ENCODE data around the gene PAWR.

Gene PAWR

GRCh38 chr12:79596719-79597350, 93.9 kb downstream of the PAWR start:
- TF ChIP-seq CTCF (IDR thresholded peaks at IDR 0.05; ENCODE audit: low read depth, low read length): no peak
- no peak for TF ChIP-seq MAX (IDR thresholded peaks at IDR 0.05; ENCODE audit: low read depth, low read length)
- TF ChIP-seq POLR2A (IDR thresholded peaks at IDR 0.05; ENCODE audit: extremely low read depth, insufficient read length): no peak
- no peak for TF ChIP-seq MYC (IDR thresholded peaks at IDR 0.05; ENCODE audit: low read depth, low read length)
- no peak for DNase-seq (ENCODE audit: low read depth)
- no peak overlapping the region for H3K4me3 ChIP-seq (ENCODE audit: low read depth, low read length)

- TF ChIP-seq POLR2A (IDR thresholded peaks at IDR 0.05; ENCODE audit: extremely low read depth, insufficient read length): no peak
- no peak for TF ChIP-seq MAX (IDR thresholded peaks at IDR 0.05; ENCODE audit: low read depth, low read length)
- no peak for DNase-seq (ENCODE audit: low read depth)
- no peak overlapping the region for H3K4me3 ChIP-seq (ENCODE audit: low read depth, low read length)
Observed at GRCh38 chr12:79595273-79595672, 95.5 kb downstream of the PAWR start.

DNA sequence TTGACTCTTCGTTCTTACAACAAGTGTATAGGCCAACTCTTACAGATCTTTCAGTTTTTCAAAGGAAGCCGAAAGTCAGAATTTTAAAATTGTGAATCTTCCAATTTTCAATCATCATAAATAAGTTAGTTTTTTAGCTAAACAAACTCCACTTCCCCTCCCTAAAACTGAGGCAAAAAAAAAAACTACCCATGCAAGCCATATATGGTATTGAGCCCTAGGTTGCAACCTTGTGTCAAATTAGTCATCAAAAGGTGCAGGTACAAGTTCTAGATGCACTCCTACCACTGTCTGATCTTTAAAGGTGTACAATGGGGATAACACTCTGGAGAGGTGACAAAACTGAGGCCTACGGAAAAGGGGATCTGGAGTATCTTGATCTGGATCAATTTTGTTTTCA, 97.9 kb downstream of the PAWR start:
- no peak overlapping the region for H3K4me3 ChIP-seq (ENCODE audit: low read depth, low read length)
- no peak for DNase-seq (ENCODE audit: low read depth)
- no peak for TF ChIP-seq CTCF (IDR thresholded peaks at IDR 0.05; ENCODE audit: low read depth, low read length)
- no peak for TF ChIP-seq MYC (IDR thresholded peaks at IDR 0.05; ENCODE audit: low read depth, low read length)
- no peak for TF ChIP-seq MAX (IDR thresholded peaks at IDR 0.05; ENCODE audit: low read depth, low read length)
- TF ChIP-seq POLR2A (IDR thresholded peaks at IDR 0.05; ENCODE audit: extremely low read depth, insufficient read length): no peak

DNA sequence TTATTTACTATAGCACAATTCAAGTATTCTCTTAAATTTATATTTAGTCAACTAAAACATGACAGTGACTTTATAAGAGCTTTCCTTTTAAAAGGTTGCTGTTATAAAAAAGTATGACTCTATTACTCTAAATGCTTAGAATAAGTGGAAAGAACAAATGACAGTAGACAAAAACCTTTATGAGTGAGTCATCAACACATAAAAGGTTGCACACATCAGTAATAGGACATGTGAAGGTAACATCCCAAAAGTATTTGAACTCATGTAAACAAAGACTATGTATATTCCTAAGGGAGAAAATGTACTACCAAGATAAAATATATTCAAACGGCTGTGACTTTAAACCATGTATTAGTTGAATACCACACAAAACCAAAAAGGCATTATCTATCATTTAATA, 98.8 kb downstream of the PAWR start:
- TF ChIP-seq MAX (IDR thresholded peaks at IDR 0.05; ENCODE audit: low read depth, low read length) (no peak), CTCF (IDR thresholded peaks at IDR 0.05; ENCODE audit: low read depth, low read length) (no peak), MYC (IDR thresholded peaks at IDR 0.05; ENCODE audit: low read depth, low read length) (no peak)
- no peak overlapping the region for H3K4me3 ChIP-seq (ENCODE audit: low read depth, low read length)
- DNase-seq (ENCODE audit: low read depth): no peak

GRCh38 chr12:79590751-79591150, 100.0 kb downstream of the PAWR start:
- H3K4me3 ChIP-seq (ENCODE audit: low read depth, low read length): no peak overlapping the region
- TF ChIP-seq MYC (IDR thresholded peaks at IDR 0.05; ENCODE audit: low read depth, low read length) (no peak), CTCF (IDR thresholded peaks at IDR 0.05; ENCODE audit: low read depth, low read length) (no peak), MAX (IDR thresholded peaks at IDR 0.05; ENCODE audit: low read depth, low read length) (no peak), POLR2A (IDR thresholded peaks at IDR 0.05; ENCODE audit: extremely low read depth, insufficient read length) (no peak)

DNA sequence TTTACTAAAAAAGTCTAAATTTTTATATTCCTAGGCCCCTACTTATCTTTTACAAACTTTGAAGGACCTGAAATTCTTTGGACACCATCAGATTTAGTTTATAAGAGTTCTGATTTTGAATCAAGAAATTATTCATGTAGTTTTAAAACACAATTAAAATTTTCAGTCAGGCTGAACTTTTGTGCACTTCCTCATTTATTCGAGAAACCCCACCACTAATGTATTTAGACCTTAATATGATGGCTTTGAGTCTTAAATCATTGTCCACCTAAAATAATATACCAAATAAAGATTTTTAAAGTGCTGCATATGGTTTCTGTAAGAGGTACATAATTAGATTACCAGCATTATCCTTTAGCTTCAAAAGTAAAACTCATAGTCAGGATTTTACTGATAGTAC, 103.4 kb downstream of the PAWR start:
- no peak for DNase-seq (ENCODE audit: low read depth)
- no peak overlapping the region for H3K4me3 ChIP-seq (ENCODE audit: low read depth, low read length)
- no peak for TF ChIP-seq MAX (IDR thresholded peaks at IDR 0.05; ENCODE audit: low read depth, low read length)
- TF ChIP-seq MYC (IDR thresholded peaks at IDR 0.05; ENCODE audit: low read depth, low read length): no peak
- TF ChIP-seq CTCF (IDR thresholded peaks at IDR 0.05; ENCODE audit: low read depth, low read length): no peak
- no peak for TF ChIP-seq POLR2A (IDR thresholded peaks at IDR 0.05; ENCODE audit: extremely low read depth, insufficient read length)

More at GRCh38 chr12:79590751-79591150, 100.0 kb downstream of the PAWR start:
- DNase-seq (ENCODE audit: low read depth): no peak

Measured in NB4 (cell line).